HG03378 (cell line): Measurements from ENCODE around the gene PTPN5.

Source experiments
- ATAC-seq: cut with Tn5 transposase; IDR thresholded peaks from one replicate; pipeline ENCODE4 v1.9.1; 2021; ENCODE audit warnings: mild to moderate bottlenecking, moderate library complexity; ENCODE audit not compliant: unreplicated experiment

Gene PTPN5

GRCh38 chr11:18773681-18774080 lies 17.9 kb downstream of the PTPN5 start:
- ATAC-seq, result no peak

- no peak for ATAC-seq
These were observed 18.5 kb downstream of the PTPN5 start for GRCh38 chr11:18773104-18773503.

- ATAC-seq, result no peak
These were observed 19.4 kb downstream of the PTPN5 start for GRCh38 chr11:18772211-18772610.

GRCh38 chr11:18771266-18772035 lies 20.1 kb downstream of the PTPN5 start:
- ATAC-seq, result no peak

GRCh38 chr11:18770479-18771125 lies 21.0 kb downstream of the PTPN5 start:
- ATAC-seq, result no peak

GRCh38 chr11:18769802-18770456 lies 21.7 kb downstream of the PTPN5 start:
- ATAC-seq, result peak; percentile 41

GRCh38 chr11:18768978-18769377 lies 22.6 kb downstream of the PTPN5 start:
- no peak for ATAC-seq

GRCh38 chr11:18768472-18768901 lies 23.1 kb downstream of the PTPN5 start:
- ATAC-seq, result peak; percentile 92

- no peak for ATAC-seq
These were observed 25.6 kb downstream of the PTPN5 start for GRCh38 chr11:18766015-18766414.

GRCh38 chr11:18765554-18765953 lies 26.0 kb downstream of the PTPN5 start:
- ATAC-seq, result no peak

GRCh38 chr11:18761741-18762140 lies 29.9 kb downstream of the PTPN5 start:
- ATAC-seq, result no peak

- ATAC-seq, result no peak
These were observed 30.5 kb downstream of the PTPN5 start for GRCh38 chr11:18761144-18761543.

GRCh38 chr11:18757811-18758210 lies 33.8 kb downstream of the PTPN5 start:
- ATAC-seq, result no peak

- no peak for ATAC-seq
These were observed 34.7 kb downstream of the PTPN5 start for GRCh38 chr11:18756889-18757288.

GRCh38 chr11:18754308-18754707 lies 37.3 kb downstream of the PTPN5 start:
- no peak for ATAC-seq

GRCh38 chr11:18752502-18752901 lies 39.1 kb downstream of the PTPN5 start:
- no peak for ATAC-seq

- no peak for ATAC-seq
These were observed 40.7 kb downstream of the PTPN5 start for GRCh38 chr11:18750944-18751343.

- no peak for ATAC-seq
These were observed 41.8 kb downstream of the PTPN5 start for GRCh38 chr11:18749681-18750319.

- ATAC-seq, result no peak
These were observed 42.7 kb downstream of the PTPN5 start for GRCh38 chr11:18748766-18749365.

- no peak for ATAC-seq
These were observed 46.3 kb downstream of the PTPN5 start for GRCh38 chr11:18745251-18745650.

- ATAC-seq, result no peak
These were observed 47.6 kb downstream of the PTPN5 start for GRCh38 chr11:18743900-18744514.
